ENCODE data around the gene PHYKPL. TPM values are rescaled to one million over a fixed set of nuclear protein-coding genes. Genes with fewer than 3 reads are reported as not detected.

The PHYKPL gene
- total RNA-seq, 1 experiment from 2014 or later: 112 TPM

DNA sequence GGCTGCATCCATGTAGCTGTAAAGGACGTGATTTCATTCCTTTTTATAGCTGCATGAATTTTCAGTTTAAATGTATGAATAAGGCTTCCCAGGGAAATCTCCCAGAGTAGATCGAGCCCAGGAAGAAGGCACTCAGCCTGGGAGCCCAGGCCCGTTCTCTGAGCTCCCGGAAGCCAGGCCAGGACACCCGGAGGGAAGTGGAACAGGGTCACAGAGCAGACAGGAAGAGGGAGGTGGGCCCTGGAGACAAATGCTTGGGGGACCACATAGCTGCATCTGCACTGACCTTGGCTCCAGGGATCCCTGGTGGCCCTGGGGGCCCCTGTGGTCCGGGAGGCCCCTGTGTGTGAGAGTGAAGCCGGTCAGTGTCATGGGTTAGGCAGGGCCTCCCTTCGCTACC is 19.7 kb upstream of the PHYKPL start:
- intact Hi-C loops (cut with micrococcal nuclease): no loop called here
- Mint-ChIP-seq H3K27ac (ENCODE audit: low read depth, unreplicated experiment) (no peak overlapping the region), H3K9me3 (ENCODE audit: unreplicated experiment) (no peaks in the 10 kb centered on the region), H3K4me3 (ENCODE audit: unreplicated experiment) (no peak overlapping the region), H3K4me1 (ENCODE audit: insufficient read depth, unreplicated experiment) (peaks cover 7% of the 10 kb centered on the region), H3K27me3 (ENCODE audit: insufficient read depth, unreplicated experiment) (no peaks in the 10 kb centered on the region), H3K36me3 (ENCODE audit: insufficient read depth, unreplicated experiment) (no peaks in the 10 kb centered on the region)
- no peak for DNase-seq (ENCODE audit: unreplicated experiment)
- TF ChIP-seq, protein P1, sequence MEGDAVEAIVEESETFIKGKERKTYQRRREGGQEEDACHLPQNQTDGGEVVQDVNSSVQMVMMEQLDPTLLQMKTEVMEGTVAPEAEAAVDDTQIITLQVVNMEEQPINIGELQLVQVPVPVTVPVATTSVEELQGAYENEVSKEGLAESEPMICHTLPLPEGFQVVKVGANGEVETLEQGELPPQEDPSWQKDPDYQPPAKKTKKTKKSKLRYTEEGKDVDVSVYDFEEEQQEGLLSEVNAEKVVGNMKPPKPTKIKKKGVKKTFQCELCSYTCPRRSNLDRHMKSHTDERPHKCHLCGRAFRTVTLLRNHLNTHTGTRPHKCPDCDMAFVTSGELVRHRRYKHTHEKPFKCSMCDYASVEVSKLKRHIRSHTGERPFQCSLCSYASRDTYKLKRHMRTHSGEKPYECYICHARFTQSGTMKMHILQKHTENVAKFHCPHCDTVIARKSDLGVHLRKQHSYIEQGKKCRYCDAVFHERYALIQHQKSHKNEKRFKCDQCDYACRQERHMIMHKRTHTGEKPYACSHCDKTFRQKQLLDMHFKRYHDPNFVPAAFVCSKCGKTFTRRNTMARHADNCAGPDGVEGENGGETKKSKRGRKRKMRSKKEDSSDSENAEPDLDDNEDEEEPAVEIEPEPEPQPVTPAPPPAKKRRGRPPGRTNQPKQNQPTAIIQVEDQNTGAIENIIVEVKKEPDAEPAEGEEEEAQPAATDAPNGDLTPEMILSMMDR (IDR thresholded peaks at IDR 0.05; ENCODE audit: unreplicated experiment): no peak
- ChIA-PET POLR2A (no interaction called here), CTCF (interaction anchor here (0.6 to 3.2 kb wide), 5 partner anchors 14 to 369 kb away, joined by 3 to 22 read pairs (median 3); no protein-coding TSS in a partner anchor)
- BruUV-seq (replicated peaks): no TSS peak

DNA sequence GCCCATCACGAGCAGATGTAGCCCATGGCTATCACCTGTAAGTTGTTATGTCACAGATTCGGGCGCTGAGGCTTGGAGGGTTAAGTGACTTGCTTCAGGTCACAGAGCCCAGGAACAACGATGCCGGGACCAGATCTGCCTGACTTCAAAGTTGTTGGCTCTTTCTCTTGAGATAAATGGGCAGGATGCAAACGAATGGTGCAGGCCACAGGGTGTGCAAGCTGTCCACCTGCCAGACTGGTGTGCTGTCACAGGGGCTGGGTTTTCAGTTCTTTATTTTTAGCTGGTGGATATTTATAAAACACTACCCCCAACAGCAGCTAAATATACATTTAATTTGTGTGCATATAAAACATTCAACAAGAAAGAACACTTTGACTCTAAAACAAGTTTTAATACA is 17.7 kb upstream of the PHYKPL start:
- H3K9me3 Mint-ChIP-seq (ENCODE audit: unreplicated experiment): no peaks in the 10 kb centered on the region
- no peaks in the 10 kb centered on the region for H3K36me3 Mint-ChIP-seq (ENCODE audit: insufficient read depth, unreplicated experiment)
- peaks cover 7% of the 10 kb centered on the region for H3K4me1 Mint-ChIP-seq (ENCODE audit: insufficient read depth, unreplicated experiment)
- TF ChIP-seq, protein P1 (IDR thresholded peaks at IDR 0.05; ENCODE audit: unreplicated experiment): no peak
- H3K27ac Mint-ChIP-seq (ENCODE audit: low read depth, unreplicated experiment): no peak overlapping the region
- intact Hi-C loops (cut with micrococcal nuclease): no loop called here
- no peak overlapping the region for H3K4me3 Mint-ChIP-seq (ENCODE audit: unreplicated experiment)
- DNase-seq (ENCODE audit: unreplicated experiment): no peak
- BruUV-seq (replicated peaks): no TSS peak
- ChIA-PET POLR2A (interaction anchor here (0.6 to 1.8 kb wide), 4 partner anchors 16 to 28 kb away, joined by 3 to 5 read pairs (median 4); no protein-coding TSS in a partner anchor), CTCF (interaction anchor here (0.7 to 1.3 kb wide), 3 partner anchors 14 to 1155 kb away, joined by 3 to 4 read pairs (median 3); no protein-coding TSS in a partner anchor)
- H3K27me3 Mint-ChIP-seq (ENCODE audit: insufficient read depth, unreplicated experiment): no peaks in the 10 kb centered on the region

DNA sequence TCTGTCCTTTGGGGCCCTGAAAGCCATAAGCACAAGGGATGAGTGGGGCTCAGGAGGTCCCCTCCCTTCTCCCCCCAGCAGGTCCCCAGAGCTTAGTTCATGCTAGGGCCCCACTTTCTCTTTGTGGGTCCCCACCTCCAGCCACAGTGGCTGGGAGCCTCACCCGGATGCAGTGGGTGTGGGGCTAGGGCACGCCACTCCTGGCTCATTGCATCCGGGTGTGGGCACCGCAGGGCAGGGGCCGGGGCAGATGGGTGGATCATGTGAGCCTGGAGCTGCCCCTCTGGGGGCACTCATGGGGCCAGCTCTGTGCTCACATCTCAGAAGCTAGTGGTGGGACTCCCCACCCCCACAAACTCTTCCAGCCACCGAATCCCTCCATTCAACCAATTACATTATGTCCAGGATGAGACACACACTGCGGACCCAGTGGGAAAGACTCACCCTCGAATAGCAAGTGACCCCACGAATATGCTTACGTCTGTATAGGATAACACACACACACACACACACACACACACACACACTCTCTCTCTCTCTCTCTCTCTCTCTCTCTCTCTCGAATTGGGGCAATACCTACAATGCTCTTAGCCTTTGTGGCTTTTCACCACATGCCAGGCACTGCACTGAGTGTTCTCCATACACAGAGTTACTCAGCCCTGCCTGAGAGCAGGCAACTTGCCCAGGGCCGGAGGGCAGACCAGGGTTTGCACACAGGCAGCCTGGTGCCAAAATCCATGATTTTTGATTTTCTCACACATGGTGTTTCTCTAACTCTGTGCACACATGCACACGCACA is 16.8 kb upstream of the PHYKPL start:
- H3K4me3 Mint-ChIP-seq (ENCODE audit: unreplicated experiment): no peak overlapping the region
- no peak overlapping the region for H3K27ac Mint-ChIP-seq (ENCODE audit: low read depth, unreplicated experiment)
- no peaks in the 10 kb centered on the region for H3K9me3 Mint-ChIP-seq (ENCODE audit: unreplicated experiment)
- TF ChIP-seq, protein P1 (IDR thresholded peaks at IDR 0.05; ENCODE audit: unreplicated experiment): no peak
- peaks cover 7% of the 10 kb centered on the region for H3K4me1 Mint-ChIP-seq (ENCODE audit: insufficient read depth, unreplicated experiment)
- CTCF ChIA-PET: interaction anchor here (0.6 to 1.5 kb wide), 3 partner anchors 12 to 457 kb away, joined by 3 to 5 read pairs (median 3); no protein-coding TSS in a partner anchor
- intact Hi-C loops (cut with micrococcal nuclease): no loop called here
- POLR2A ChIA-PET: interaction anchor here (0.7 to 1.8 kb wide), 5 partner anchors 23 to 381 kb away, joined by 3 to 4 read pairs (median 3); no protein-coding TSS in a partner anchor
- DNase-seq (ENCODE audit: unreplicated experiment): peak; percentile 93
- no peaks in the 10 kb centered on the region for H3K27me3 Mint-ChIP-seq (ENCODE audit: insufficient read depth, unreplicated experiment)
- BruUV-seq (replicated peaks): no TSS peak
- no peaks in the 10 kb centered on the region for H3K36me3 Mint-ChIP-seq (ENCODE audit: insufficient read depth, unreplicated experiment)

- no TSS peak for BruUV-seq (replicated peaks)
- no peak overlapping the region for H3K27ac Mint-ChIP-seq (ENCODE audit: low read depth, unreplicated experiment)
- no peaks in the 10 kb centered on the region for H3K27me3 Mint-ChIP-seq (ENCODE audit: insufficient read depth, unreplicated experiment)
- H3K9me3 Mint-ChIP-seq (ENCODE audit: unreplicated experiment): no peaks in the 10 kb centered on the region
- DNase-seq (ENCODE audit: unreplicated experiment): no peak
- ChIA-PET CTCF (interaction anchor here (0.6 to 1.5 kb wide), 4 partner anchors 11 to 458 kb away, joined by 3 to 5 read pairs (median 3); no protein-coding TSS in a partner anchor), POLR2A (interaction anchor here (0.6 to 1.2 kb wide), 5 partner anchors 23 to 1568 kb away, joined by 3 to 4 read pairs (median 3); no protein-coding TSS in a partner anchor)
- intact Hi-C loops (cut with micrococcal nuclease): no loop called here
- H3K4me1 Mint-ChIP-seq (ENCODE audit: insufficient read depth, unreplicated experiment): peaks cover 7% of the 10 kb centered on the region
- no peaks in the 10 kb centered on the region for H3K36me3 Mint-ChIP-seq (ENCODE audit: insufficient read depth, unreplicated experiment)
- no peak overlapping the region for H3K4me3 Mint-ChIP-seq (ENCODE audit: unreplicated experiment)
- TF ChIP-seq, protein P1 (IDR thresholded peaks at IDR 0.05; ENCODE audit: unreplicated experiment): no peak
Measured at GRCh38 chr5:178248750-178249149, 16.1 kb upstream of the PHYKPL start.

Measured in MCF 10A (cell line).